HG03354 (cell line): ENCODE results near the gene ADAMTS1.

Experiments used
- ATAC-seq: cut with Tn5 transposase; IDR thresholded peaks from one replicate; pipeline ENCODE4 v1.9.1; 2021; ENCODE audit warnings: mild to moderate bottlenecking; ENCODE audit not compliant: unreplicated experiment, poor library complexity, severe bottlenecking

Gene ADAMTS1

DNA sequence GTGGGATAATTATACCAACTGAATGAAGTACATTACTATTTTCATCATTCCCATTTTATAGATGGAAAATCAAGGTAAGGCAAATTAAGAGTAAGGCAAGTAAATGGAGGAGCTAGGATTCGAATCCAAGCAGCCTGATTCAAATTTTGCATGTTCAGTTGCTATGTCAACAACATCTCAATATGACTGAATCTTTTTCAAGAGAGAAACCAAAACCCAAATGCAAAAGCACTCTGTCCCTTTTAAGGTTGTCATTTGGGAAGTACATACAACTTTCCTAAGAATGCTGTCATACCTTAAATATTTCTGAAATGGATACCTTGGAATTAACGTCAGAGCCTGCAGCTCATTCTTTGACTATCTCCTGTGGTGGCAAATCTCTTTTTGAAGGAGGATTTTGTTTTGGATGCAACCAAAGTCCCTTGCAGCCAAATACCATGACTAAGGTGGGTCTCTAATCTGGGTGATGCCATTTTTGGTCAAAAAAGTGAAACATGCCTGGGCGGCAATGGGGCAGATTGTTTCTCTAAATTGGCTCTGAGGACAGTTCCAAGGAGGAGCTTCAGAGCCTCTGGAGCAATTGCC, 25.4 kb downstream of the ADAMTS1 start:
- ATAC-seq = no peak

DNA sequence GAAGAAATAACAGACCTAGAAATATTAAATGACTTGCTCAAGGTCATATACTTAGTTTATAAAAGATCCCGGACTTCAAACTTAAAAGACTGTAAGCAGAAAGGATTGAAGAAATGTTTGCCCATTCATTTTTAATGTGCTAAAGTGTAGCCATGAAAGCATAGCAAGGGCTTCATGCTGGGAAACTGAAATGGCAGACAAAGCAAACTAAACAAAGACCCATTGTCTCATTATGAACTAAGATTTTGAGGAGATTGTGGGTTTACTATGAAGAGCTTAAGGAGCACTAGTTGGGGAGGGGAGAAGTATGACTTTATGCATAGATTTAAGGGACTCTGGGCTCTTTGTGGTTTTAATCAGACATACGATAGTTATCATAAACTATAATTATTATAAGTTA, 26.3 kb downstream of the ADAMTS1 start:
- no peak for ATAC-seq

DNA sequence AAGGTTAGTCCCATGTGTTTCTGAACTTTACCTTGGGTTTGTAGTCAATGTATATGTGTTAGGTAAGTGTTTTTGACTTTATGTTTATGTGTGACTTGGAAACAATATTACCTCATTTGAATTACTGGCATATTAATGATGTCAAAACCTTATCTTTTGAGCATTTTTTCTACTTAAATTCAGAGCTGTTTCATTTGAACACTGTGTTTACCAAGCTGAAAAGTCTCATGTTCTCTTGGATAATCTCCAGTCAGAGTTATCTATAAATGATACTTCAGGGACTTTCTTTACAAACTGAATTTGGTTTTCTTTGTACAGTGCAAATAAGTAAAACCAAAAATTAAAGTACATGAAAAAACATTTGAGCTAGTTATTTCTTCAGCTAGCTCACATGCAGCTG, 30.0 kb downstream of the ADAMTS1 start:
- no peak for ATAC-seq

GRCh38 chr21:26814386-26814785, 30.8 kb downstream of the ADAMTS1 start:
- ATAC-seq = no peak

GRCh38 chr21:26813426-26813998, 31.7 kb downstream of the ADAMTS1 start:
- no peak for ATAC-seq

GRCh38 chr21:26812173-26812572, 33.0 kb downstream of the ADAMTS1 start:
- no peak for ATAC-seq

- no peak for ATAC-seq
These were observed 33.7 kb downstream of the ADAMTS1 start for GRCh38 chr21:26811482-26811881.

GRCh38 chr21:26810676-26811415, 34.4 kb downstream of the ADAMTS1 start:
- ATAC-seq = no peak

GRCh38 chr21:26810266-26810665, 34.9 kb downstream of the ADAMTS1 start:
- no peak for ATAC-seq

DNA sequence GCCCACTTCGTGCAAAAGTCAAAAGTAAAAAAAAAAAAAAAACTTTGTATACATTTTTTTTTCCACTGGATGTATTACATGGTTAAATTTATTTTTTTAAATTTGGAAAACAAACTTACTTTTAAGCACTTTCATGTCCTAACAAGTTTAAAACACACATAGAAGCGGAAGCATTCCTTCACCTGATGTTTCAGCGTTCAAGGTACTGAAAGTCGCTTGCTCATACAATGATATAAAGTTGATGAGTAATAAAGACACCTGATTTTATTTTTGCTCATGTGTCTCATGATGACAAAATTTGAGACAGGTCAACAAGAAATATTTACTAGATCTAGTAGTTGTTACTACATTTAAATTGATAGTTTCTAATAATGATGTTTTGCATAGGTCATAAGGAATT, 35.5 kb downstream of the ADAMTS1 start:
- ATAC-seq = no peak

DNA sequence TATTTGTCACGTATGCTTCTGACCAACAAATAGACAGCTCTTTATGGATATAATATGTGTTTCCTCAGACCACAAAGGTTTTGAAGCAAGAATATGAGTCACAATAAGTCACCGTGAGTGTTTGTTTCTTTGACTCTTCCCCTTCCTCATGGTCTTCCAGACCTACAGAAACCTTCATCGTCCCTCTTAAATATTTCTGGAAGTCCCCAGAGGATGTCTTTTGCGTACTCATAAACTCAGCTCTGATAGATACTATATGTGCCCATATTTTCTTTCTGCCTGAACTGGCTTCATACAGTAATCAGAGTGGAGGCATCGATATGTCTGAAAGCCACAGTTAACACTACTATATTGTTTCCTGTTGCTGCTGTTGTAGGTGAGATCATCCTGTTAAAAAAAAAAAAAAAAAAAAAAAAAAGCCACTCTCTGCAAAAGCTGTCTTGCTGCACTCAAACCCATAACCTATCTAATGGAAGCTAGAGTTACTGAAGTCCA, 38.4 kb downstream of the ADAMTS1 start:
- ATAC-seq = no peak

DNA sequence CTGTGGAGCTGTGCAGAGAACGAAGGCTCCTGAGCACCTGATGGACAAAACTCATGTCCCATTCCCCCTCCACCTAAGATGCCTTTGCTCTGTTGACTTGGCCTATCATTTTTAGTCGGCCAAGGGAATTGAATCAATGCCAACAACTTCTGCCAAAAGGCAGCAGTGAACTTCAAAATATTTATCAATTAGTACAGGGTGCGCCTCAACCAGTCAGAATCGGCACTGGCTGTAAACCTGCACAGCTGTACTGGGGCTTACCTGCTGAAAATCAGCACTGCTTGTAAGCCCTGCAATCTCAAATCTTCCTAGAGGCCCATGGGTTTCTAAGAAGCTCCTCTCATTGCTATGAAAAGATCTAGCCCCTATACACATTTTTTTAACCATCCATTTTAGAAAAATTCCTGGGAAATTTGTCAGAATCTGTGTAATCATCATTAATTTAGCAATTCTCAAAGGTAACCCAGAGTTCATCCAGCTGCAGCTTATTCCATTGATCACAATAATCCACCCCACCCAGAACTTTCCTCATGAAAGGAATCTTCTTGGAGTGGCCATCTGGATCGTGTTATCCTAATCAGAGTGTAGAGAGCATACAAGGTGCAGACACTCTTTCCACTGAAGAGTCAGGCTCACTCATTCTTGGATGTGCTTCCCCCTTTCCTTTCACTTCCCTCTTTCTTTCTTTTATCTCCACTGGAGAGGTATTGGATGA, 40.2 kb downstream of the ADAMTS1 start:
- ATAC-seq = no peak

GRCh38 chr21:26801498-26801897, 43.7 kb downstream of the ADAMTS1 start:
- ATAC-seq = no peak

- no peak for ATAC-seq
These were observed 44.2 kb downstream of the ADAMTS1 start for GRCh38 chr21:26800970-26801431.

- no peak for ATAC-seq
These were observed 44.8 kb downstream of the ADAMTS1 start for GRCh38 chr21:26800455-26800854.

GRCh38 chr21:26800001-26800400, 45.2 kb downstream of the ADAMTS1 start:
- ATAC-seq = no peak

DNA sequence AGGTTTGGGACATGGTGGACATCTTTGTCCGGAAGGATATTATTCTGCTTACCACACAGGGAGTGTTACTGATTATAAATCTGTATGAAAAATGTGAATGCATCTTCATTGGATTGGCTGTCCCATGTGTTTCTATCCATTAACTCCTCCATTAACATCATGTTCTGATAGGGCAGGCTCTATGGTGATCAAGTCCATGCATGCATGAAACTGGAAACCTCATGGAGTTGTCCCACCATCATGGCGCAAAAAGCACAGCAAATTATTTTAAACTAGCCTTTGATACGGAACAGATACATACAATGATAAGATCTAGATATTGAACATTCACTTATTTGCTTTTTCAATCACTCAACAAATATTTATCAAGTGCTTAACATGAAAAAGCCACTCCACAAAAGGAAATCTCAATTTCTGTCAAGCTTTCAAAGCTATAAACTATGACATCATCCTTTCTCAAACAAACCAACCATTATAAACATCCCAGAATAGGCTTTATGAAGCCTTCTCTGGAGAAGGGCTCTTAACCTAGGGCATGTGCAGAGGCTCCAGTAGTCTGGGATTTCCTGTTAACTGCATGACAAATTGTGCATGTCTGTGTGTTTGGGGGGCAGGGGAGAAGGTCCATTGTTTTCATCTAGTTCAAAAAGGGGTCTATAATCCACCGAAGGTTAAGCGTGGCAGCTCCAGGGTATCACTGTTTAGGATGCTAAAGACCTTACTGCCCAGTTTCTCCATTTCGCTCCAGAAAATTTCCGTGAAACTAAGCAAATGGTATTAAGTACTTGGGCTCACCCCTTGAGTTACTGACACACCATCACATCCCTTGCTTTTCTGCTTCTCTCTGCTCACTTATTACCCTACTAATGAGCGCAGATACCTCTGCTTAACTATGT, 46.1 kb downstream of the ADAMTS1 start:
- no peak for ATAC-seq

GRCh38 chr21:26797878-26798456, 47.2 kb downstream of the ADAMTS1 start:
- no peak for ATAC-seq

- no peak for ATAC-seq
These were observed 49.3 kb downstream of the ADAMTS1 start for GRCh38 chr21:26795866-26796329.
